ENCODE data around the gene JPH3. TPM values are rescaled to one million over a fixed set of nuclear protein-coding genes. Genes with fewer than 3 reads are reported as not detected.

The JPH3 gene
- total and polyA plus RNA-seq, 7 donors = under 0.01 to 1.4 (median 0.73) TPM; not detected in 1

- no peak for DNase-seq
- no peaks in the 10 kb centered on the region for H3K27me3 ChIP-seq
- H3K4me1 ChIP-seq = peaks cover 0 to 5% (median under 1%) of the 10 kb centered on the region in 4 donors
- intact Hi-C loops (cut with DNase I) = no loop called here
- 91 to 92% methylated on average over 23 of the region's 23 CpGs for WGBS, 2 donors
- H3K36me3 ChIP-seq = peaks cover 0 to 33% (median 4%) of the 10 kb centered on the region in 4 donors
- no peaks in the 10 kb centered on the region for H3K9me3 ChIP-seq
- H3K27ac ChIP-seq = no peak overlapping the region
- TF ChIP-seq POLR2A (IDR thresholded peaks at IDR 0.05) = no peak
- TF ChIP-seq EP300 (IDR thresholded peaks at IDR 0.05) = no peak
- TF ChIP-seq POLR2AphosphoS5 (IDR thresholded peaks at IDR 0.05) = no peak
- TF ChIP-seq CTCF (IDR thresholded peaks at IDR 0.05) = no peak
- H3K4me3 ChIP-seq = no peak overlapping the region
These were observed 133.1 kb downstream of the JPH3 start for GRCh38 chr16:87735270-87736007.

GRCh38 chr16:87736008-87736382, 133.7 kb downstream of the JPH3 start:
- intact Hi-C loops (cut with DNase I) = no loop called here
- no peak for TF ChIP-seq EP300 (IDR thresholded peaks at IDR 0.05)
- no peak for TF ChIP-seq POLR2A (IDR thresholded peaks at IDR 0.05)
- TF ChIP-seq CTCF (IDR thresholded peaks at IDR 0.05) = no peak
- TF ChIP-seq POLR2AphosphoS5 (IDR thresholded peaks at IDR 0.05) = no peak
- no peak for DNase-seq
- peaks cover 0 to 32% (median 4%) of the 10 kb centered on the region in 4 donors for H3K36me3 ChIP-seq
- H3K4me3 ChIP-seq = no peak overlapping the region
- peaks cover 0 to 11% (median 3%) of the 10 kb centered on the region in 4 donors for H3K4me1 ChIP-seq
- no peak overlapping the region for H3K27ac ChIP-seq
- no peaks in the 10 kb centered on the region for H3K27me3 ChIP-seq
- H3K9me3 ChIP-seq = no peaks in the 10 kb centered on the region
- WGBS, 2 donors = 93 to 94% methylated on average over 12 of the region's 12 CpGs

- Histone ChIP-seq H3K9me3 (no peaks in the 10 kb centered on the region), H3K27ac (peak overlapping the region in 1 of 4 donors; percentile 25), H3K4me3 (no peak overlapping the region), H3K36me3 (peaks cover 0 to 37% (median 5%) of the 10 kb centered on the region in 4 donors), H3K4me1 (peaks cover 0 to 15% (median 5%) of the 10 kb centered on the region in 4 donors), H3K27me3 (no peaks in the 10 kb centered on the region)
- no peak for TF ChIP-seq EP300 (IDR thresholded peaks at IDR 0.05)
- TF ChIP-seq CTCF (IDR thresholded peaks at IDR 0.05) = no peak
- no peak for TF ChIP-seq POLR2AphosphoS5 (IDR thresholded peaks at IDR 0.05)
- no peak for TF ChIP-seq POLR2A (IDR thresholded peaks at IDR 0.05)
- intact Hi-C loops (cut with DNase I) = no loop called here
- DNase-seq = no peak
- 96% methylated on average over 8 of the region's 8 CpGs for WGBS, 2 donors
These were observed 137.5 kb downstream of the JPH3 start for GRCh38 chr16:87739801-87740200.

GRCh38 chr16:87740441-87740840, 138.1 kb downstream of the JPH3 start:
- H3K9me3 ChIP-seq = no peaks in the 10 kb centered on the region
- H3K27ac ChIP-seq = peak overlapping the region in 2 of 4 donors; percentile 25 to 33
- H3K36me3 ChIP-seq = peaks cover 0 to 43% (median 5%) of the 10 kb centered on the region in 4 donors
- DNase-seq = no peak
- intact Hi-C loops (cut with DNase I) = no loop called here
- no peak overlapping the region for H3K4me3 ChIP-seq
- 90 to 92% methylated on average over 8 of the region's 8 CpGs for WGBS, 2 donors
- H3K27me3 ChIP-seq = no peaks in the 10 kb centered on the region
- TF ChIP-seq POLR2A (IDR thresholded peaks at IDR 0.05) = no peak
- TF ChIP-seq POLR2AphosphoS5 (IDR thresholded peaks at IDR 0.05) = peak in 2 of 4 donors; percentile 10 to 30
- peaks cover 0 to 15% (median 5%) of the 10 kb centered on the region in 4 donors for H3K4me1 ChIP-seq

GRCh38 chr16:87740909-87741424, 138.7 kb downstream of the JPH3 start:
- WGBS, 2 donors = 88 to 90% methylated on average over 11 of the region's 11 CpGs

More at GRCh38 chr16:87740909-87741424, 138.7 kb downstream of the JPH3 start:
- Histone ChIP-seq H3K27ac (peak overlapping the region in 2 of 4 donors; percentile 25 to 33), H3K27me3 (no peaks in the 10 kb centered on the region), H3K4me3 (no peak overlapping the region), H3K36me3 (peaks cover 0 to 46% (median 5%) of the 10 kb centered on the region in 4 donors), H3K4me1 (peaks cover 0 to 15% (median 5%) of the 10 kb centered on the region in 4 donors), H3K9me3 (no peaks in the 10 kb centered on the region)
- TF ChIP-seq POLR2A (IDR thresholded peaks at IDR 0.05) = no peak
- no peak for TF ChIP-seq POLR2AphosphoS5 (IDR thresholded peaks at IDR 0.05)
- TF ChIP-seq EP300 (IDR thresholded peaks at IDR 0.05) = no peak
- no peak for TF ChIP-seq CTCF (IDR thresholded peaks at IDR 0.05)
- intact Hi-C loops (cut with DNase I) = no loop called here
- no peak for DNase-seq

Measured in sigmoid colon (tissue), 7 donors.